Stimulated activated CD8-positive, alpha-beta memory T cell treated with anti-CD3 and anti-CD28 coated beads, Interleukin-7, amount 100 ng/mL, for 24 hours (primary cell): ENCODE measurements around the gene FGF12.

Experiments used
- DNase-seq: peaks from one replicate; pipeline ENCODE4 v3.0.0-alpha.2; 2020; ENCODE audit warnings: low read depth

FGF12 gene

DNA sequence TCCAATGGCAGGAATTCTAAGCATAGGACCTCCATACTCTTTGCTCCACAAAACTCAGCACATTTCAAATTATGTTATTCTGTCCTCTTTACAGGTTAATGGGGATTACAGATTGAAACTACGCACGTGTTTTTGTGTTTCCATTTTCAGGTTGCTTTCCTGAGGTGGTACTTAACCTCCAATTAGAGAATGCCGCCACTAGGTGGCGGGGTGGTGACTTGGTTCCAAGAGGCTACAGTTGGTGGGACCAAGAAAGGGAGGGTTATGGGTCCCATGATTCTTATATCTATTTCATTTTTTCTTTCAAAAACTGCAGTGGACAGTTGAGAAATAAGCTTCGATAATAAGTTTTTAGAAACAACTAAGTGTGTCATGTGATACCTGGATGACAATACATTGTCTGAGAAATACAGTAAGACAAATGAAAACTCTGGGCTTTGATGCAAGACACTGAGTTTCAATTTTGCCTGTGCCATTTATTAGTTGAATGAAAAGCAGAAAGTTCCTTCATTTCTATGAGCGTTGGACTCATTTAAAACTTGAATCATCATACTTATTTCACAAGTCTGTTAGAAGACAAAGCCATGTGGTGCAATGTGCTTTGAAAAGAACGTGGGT lies 539.0 kb downstream of the FGF12 start:
- no peak for DNase-seq

DNA sequence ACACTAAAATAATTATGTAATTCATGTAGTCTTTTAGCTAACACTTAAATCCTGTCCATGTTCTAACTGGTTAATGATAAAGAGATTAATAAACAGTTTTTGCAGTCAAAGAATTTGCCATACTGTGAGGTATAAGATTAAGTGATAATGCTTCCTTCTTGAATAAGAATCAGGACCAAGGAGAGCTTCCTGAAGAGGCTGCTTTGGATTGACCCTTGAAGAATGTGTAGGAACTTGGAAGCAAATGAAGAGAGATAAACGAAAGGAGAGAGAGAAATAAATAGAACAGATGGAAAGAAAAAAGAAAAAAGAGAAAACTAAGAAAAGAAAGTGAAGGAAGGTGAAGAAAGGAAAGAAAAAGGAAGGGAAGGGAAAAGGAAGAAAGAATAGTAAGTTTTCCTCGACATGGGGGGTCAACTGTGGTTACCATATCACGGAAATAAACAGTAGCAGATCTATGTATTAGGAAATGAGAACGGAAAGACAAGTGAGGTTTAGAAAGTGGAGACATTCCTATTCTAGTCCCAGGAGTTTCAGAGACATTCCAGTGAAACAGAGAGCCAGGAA lies 539.8 kb downstream of the FGF12 start:
- DNase-seq = no peak

DNA sequence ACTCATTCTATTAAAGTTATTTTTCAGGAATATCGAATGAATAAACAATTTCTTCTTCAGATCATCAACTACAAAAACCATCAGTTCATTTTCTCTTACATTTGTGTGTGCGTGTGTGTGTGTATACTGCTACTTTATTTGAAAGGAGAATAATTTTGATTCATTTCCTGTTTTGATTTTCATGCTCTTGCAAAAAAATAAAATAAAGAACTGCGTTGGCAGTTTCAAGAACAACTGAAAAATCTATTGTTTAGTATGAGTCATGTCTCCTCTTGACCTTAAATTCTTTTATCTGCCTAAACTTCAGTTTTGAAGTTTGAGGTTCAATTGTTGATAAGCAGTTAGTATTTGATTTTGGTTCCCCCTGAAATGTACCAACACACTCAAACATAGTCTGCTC lies 540.8 kb downstream of the FGF12 start:
- no peak for DNase-seq

DNA sequence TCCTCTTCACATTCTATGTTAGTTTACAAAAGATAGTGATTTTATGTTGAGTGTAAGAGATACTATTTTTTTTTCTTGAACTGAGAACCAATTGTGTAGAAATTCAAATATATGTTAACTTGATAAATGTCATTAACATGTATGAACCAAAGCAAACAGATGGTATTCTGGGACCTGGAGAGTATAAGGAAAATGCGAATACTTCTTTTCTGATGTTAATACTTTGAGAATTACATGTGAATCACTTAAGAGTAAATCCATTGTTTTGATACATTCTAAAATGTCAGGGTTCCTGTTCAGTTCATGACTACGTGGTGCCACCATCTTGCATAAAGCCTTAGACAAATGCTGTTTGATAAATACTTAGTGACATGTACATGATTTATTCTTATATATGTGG lies 541.3 kb downstream of the FGF12 start:
- no peak for DNase-seq

DNA sequence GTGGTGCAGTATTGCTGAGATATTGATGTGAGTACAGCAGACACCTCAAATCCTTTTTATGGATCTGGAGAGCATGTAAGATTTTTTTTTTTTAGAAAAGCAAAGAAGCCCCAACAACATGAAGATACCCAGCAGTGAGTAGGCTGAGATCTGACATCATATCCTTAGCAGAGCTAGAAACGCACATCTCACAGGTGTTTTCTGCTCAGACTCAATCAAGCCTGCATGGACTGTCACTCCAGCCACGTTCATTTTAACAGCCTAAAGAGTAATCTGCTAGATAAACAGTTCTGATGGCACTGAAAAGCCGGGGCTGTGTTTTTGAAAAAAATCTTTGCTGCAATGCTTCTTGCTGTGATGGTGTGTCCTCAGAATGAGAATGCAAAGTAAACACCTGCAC lies 544.2 kb downstream of the FGF12 start:
- no peak for DNase-seq

DNA sequence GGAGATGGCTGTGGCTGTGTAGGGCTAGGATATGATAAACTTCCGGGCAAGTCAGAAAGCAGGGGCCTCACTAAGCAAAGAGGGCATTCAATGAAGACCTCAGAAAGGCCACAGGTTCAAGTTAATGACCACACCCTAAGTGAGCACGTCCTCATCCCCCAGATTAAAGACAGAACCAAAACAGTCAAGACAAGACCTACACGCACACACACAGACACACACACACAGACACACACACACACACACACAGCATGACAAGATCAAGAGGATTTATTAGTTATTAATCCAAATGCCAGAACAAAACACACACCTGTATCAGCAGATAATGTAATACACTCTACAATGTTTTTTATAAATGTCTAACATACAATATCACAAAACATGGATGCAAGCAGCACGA lies 546.2 kb downstream of the FGF12 start:
- no peak for DNase-seq

DNA sequence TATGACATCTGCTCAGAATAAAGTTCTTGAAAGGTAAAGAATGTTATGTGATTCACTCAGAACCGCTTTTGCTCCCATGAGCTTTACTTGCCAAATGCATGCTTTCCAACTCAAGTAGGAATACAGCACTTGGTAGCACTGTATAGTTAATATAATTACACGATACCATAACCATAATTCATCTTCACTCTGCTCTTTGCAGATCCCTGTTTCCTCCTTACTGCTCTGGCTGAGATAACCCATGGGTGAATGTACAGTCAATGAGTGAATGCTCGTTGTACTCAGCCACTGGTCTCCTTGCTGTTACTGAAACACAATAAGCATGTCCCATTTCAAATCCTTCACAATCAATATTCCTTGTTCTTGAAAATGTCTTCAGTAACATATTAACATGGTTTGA lies 550.0 kb downstream of the FGF12 start:
- DNase-seq = no peak

DNA sequence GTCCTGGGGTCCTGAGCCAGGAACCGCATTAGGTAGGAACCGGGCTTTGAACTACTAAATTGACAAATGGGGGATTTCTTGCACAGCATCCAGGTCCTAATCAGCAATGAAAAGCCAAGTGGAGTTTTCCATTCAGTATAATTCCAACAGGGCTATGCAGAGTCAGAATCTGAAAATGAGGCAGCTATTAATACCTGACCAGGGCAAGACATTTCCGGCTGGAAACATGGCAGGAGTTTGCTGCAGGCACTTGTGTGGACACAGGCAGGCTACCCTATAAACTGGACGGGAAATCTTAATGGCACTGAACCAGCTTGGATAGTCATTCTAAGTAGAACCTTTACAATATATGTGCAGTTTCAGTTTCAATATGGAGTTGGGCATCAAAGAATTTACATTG lies 553.1 kb downstream of the FGF12 start:
- no peak for DNase-seq

DNA sequence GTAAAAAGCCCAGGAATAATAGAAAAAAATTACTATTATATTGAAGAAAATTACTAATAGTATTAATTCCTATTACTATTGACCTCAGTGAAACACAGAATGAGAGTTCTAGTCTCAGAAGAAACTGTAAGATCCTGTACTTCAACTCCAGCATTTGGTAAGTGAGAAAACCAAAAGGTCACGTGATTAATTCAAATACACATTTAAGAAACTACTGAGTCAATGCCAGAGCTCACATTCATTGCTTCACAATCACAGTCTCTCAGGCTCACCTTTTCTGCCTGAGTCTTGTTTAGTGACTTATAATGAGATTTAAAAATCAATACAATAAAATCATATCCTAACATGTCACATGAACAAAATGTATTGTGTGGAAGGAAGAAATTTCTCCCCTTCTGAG lies 556.1 kb downstream of the FGF12 start:
- no peak for DNase-seq

DNA sequence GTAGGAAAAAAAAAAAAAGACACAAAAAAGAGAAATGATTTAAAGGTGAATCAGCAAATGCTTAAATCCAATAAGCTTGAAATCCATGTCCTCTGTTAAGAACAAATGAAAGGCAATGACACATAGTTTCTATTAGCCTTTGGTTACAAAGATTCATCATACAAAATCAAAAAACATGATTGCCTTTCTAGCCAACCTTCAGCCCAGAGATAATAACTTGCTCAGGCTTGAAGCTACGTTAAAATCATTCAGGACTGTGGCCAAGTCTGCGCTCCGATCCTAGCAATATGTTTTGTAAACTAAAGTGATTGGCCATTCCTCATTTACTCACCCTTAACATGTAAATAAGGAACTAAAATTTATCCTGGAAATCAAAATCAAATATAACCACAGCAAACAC lies 556.7 kb downstream of the FGF12 start:
- DNase-seq = no peak

DNA sequence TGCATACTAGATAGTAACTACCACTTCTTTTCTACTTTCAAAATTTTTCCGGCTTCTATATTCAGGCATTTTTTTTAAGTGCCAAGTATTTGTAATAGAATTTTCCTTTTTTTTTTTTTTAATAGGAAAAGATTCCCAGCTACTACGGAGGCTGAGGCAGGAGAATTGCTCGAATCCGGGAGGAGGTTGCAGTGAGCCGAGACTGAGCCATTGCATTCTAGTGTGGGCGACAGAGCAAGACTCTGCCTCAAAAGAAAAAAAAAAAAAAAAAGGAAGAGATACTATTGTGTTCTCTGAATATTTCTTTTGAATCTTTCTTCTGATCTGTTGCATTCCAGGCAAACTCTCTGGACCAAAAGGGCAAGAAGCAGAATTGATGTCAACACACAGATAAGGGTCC lies 557.3 kb downstream of the FGF12 start:
- DNase-seq = no peak

DNA sequence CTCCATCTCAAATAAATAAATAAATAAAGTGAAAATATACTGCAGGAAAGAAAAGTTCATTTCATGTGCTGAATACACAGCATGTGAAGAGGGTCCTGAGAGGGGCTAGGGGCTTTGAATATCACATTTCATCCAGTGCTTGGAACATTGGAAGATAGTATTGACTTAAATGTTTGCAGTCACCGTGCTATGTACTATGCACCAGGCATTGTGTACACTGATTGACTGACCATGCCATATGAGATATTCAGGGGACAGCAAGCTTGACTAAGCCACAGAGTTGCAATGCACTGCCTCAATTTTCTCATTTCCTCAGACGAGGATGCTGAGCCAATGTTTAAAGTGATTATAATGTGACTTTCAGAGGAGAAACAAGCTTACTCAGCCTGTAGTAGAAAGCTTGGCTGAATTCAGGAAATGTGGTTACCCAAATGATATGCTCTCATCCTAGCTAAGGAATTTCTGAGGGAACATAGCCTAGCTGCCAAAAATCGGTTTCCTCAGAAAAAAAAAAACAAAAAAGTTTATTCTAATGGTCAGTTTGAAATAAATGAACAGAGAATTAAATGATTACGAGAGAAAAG lies 557.9 kb downstream of the FGF12 start:
- DNase-seq = no peak

DNA sequence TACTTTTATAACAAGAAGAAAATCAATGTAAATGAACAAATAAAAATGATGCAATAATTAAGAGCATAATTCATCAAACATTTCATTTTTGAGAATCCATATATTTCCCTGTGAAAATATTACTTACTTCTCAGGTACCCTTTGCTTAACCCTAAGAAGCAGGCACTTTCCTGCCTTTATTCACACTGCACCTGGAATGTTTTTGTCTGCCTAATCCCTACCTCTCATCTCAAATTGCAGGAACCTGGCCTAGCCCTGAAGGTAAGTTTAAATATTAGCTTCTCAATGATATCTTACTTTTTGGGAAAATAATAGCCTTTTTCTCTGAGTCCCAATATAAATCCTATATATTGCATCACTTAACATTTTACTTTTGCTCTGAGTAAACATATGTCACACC lies 559.1 kb downstream of the FGF12 start:
- DNase-seq = no peak

DNA sequence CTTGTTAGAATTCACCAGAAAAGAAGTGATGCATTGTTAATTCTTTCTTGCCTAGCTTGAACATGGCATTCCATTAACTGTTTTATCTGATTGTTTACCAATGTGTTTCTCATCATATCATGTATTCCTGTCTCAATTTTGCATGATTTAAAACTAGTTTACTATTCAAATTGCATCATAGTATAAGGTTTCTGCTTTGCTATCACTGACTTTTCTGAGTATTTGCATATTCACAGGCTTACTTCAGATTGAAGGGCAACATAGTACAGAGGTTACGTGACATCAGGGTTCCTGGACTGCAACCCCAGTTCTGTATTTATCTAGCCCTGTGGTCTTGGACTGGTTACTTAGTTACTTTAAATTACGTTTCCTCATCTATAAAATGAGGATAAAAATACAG lies 561.8 kb downstream of the FGF12 start:
- no peak for DNase-seq

DNA sequence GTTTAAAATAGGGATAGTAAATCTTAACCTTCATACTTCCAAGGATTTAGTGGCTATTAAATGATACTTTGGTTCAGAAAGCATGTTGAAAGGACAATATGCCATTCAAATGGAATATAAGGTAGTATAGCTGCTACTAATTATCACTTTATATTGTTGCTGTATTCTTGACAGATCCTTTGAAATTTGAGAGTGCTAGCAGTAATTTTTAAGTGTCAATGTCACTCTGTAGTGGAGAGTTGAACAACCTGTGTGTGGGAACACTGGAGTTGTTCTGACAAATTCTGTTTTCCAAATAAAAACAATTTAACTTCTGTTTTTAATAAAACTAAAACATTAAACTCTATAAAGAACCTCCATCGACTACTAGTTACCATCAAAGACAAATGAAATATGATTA lies 565.7 kb downstream of the FGF12 start:
- DNase-seq = no peak

DNA sequence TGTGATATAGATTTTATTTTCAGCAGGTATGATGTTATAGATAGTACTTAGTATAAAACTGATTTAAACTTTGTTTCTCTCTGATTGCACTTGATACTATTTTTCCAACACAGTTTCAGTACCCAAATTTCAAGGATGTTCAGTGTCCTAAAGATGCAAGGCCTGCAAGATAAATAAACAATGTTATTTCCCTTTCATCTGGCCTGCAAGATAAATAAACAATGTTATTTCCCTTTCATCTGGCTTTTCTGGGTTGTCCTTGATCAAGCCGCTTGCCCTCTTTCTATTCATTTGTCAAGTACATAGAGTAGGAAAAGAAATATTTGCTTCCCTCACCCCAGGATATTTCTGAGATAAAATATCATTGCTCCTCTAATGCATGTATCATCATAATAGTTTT lies 571.0 kb downstream of the FGF12 start:
- no peak for DNase-seq

DNA sequence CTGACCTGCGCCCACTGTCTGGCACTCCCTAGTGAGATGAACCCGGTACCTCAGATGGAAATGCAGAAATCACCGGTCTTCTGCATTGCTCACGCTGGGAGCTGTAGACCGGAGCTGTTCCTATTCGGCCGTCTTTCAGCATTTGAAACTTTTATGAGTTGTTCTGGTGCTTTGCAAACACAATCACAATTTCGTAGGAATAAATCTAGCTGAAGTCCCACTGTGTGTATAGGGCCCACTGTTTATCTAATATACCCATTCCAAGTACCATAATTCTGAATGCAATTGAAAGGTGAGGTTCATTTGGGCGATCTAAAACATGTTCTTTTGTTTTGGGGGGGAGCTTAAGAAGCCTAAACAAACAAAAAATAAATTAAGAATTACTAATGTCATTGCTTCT lies 572.1 kb downstream of the FGF12 start:
- DNase-seq = no peak

DNA sequence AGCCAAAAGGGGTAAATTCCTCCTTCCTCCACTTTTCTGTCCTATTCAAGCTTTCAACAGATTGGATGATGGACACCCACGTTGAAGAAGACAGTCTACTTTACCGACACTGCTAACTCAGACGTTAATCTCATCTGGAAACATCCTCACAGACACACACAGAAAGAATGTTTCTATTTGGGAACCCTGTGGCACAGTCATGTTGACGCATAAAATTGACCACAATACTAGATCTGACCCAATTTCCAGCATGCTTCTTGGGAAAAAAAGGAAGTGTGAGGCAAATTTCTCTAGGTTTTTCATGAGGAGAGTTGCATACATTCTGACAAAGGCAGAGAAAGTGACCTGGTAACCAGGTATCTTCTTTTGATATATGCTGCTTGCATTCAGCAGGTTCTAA lies 594.1 kb downstream of the FGF12 start:
- no peak for DNase-seq

DNA sequence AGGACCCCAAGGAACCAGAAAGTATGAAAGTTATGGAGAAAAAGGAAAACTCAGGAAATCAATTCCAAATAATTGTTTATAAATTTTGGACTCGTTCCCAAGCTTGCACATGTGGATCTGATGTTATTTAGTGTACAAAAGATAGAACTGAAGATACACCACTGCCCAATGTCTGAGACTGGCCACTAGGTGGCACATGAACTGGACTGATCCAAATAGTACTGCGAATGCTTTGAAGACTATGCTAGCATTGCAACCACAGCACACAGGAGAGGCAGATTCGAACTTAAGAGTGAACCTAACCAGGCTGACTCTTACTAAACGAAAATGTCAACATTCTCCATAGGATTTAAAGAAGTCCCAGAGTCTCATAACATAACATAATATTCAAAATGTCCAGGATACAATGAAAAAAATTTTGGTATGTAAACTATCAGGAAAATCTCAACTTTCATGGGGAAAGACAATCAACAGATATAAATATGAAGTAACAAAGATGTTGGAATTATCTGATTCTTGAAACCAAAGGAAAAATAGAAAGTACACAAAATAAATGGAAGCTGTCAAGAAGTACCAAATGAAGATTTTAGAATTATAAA lies 596.7 kb downstream of the FGF12 start:
- no peak for DNase-seq

DNA sequence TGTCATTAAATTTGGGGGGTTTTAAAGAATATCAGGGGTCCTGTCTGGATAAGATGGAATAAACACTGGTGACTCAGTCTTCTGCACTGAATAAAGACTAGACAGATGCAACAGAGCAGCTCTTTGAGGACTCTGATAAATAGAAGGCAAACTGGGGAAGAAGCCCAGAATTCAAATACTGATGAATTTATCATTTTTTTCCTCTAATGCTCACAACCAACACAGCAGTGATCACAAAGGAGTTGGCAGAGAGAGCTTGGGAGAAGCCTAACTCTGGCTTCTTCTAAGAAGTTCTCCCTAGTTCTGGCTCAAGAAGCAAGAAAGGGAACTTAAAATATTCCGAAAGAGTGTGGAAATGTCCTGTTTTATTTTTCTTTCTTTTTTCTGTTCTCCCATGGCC lies 597.8 kb downstream of the FGF12 start:
- no peak for DNase-seq

DNA sequence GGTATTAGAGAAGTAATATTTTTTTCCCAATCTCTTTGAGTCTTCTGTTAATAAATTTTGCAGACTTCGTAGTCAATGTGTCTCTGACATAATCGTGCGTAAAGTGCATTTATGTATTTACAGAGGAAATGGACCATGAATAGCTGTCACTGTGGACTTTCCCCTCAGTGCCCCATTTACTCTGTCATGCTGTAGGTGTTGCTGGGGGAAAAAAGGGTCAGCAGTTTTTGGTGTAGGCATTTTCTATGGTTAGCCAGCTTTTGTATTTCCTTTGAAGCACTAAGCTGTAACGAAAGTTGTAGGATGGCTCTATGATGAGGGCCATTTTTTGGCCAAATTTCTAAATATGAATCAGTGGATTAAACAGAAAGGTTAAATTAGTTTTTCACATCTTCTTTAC lies 598.4 kb downstream of the FGF12 start:
- no peak for DNase-seq

DNA sequence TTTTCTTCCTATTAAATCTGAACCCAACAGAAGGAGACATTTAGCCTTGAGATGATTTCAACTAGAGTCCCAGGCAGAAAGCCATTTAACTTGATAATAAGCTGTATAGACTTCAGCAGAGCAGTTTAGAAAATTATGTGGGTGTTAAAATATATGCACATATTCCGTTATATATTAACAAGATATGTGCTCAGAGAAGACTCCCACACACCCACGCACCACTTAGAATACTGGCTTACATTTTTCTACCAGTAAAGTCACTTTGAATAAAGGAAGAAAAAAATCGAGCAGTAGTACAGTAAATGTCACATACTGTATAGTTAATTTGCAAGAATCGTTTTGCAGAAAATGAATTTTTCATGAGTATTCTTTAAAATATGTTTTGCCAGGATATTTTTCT lies 599.3 kb downstream of the FGF12 start:
- no peak for DNase-seq

DNA sequence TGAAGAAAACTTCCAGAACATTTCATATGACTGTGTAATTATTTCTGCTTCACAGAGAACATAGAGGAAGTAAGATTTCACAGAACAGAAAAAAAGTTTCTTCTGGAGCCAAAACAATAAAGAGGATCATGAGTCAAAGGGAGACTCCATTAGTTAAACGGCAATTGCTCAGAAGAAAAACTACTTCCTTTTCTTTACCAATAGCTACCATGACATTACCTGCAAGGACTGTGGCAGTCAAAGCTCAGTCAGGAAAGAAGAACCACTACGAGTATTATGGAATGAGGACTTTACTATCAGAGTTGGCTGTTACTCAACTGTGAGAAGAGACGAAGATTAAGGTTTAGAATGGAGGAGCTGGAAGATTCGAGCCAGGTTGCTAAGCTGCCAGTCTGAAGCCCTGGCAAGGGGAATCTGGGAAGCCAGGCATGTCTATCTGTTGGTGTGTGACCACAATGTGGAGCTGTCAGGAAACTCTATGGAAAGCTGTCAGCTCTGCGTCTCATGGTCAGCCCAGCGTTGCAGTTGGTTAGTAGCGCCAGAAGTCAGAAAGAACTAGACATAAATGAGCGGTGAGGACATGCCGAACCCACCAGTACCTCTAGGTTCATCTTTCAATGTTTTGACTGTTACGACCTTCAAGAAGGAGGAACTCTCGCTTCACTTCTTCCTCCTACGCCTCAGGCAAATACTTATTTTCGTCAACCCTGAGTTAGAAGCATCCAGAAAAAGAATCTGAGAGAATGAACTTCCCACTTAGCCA lies 604.3 kb downstream of the FGF12 start:
- no peak for DNase-seq
